Dedifferentiated amniotic fluid mesenchymal stem cell (primary cell): ENCODE measurements around the gene GLCCI1.

ENCODE experiments used
- DNase-seq: peaks from one replicate; pipeline ENCODE4 v3.0.0-alpha.2; 2016; ENCODE audit errors: extremely low spot score

Gene GLCCI1

DNA sequence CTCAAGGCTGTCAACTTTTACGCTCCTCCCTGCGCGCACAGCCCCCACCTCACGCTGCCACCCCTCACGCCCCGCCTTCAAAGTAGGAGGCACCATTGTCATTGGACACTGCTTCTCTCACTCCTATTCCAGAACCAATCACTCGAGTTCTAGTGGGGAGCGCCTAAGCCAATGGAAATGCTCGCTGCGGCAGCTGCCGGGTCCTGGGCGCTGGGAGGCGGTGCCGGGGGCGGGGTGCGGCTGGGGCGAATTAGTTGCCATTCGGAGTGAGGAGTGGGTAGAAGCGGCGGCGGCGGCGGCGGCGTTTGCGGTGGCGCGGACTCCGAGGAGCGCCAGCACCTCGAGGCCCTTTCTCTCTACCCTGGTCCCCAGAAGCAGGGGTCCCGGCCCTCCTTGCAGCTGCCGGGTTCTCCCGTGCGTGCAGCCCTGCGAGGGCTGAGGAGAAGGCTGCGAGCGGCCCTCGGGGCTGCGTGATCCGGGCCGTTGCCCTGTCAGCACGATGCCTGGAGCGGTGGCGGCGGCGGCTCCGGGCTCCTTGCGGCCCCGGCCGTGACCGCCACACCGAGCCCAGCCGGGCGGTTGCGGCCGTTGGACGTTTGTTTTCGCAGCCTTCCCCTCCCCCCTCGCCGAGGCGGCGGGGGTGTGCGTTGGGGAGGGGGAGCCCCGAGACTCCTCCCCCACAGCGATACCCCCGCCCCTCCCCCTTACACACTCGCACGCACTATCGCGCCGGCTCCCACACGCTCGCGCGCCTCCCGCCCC is at the start of gene GLCCI1:
Gene GLCCI1, plus strand, starts transcription at position 253 of the 762 bp plus-strand sequence. CDS start 555 bp downstream, outside the sequence.
- peak; percentile 98 for DNase-seq

DNA sequence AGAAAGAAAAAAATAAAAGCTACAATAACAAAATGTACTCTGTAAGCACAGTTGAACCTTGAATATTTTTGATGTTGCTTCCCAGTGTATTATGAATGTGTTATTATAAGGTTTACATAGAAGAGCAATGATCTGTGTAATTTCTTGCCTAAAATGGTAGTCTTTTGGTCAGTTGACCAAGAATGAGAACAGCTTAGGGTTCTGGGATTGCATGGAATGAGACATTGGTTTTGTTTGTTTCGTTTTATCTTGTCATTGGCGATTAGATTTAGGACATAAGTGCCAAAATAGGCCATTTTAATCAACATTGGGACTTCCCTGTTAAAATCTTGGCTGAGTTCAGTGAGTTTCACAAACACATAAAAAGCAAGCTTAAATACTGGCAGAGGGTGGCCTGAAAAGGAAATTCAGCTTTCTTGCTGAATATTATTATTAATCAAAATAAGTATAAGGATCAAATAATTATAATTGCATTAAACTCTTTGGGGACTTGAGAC is 49.1 kb upstream of the GLCCI1 start:
- no peak for DNase-seq

DNA sequence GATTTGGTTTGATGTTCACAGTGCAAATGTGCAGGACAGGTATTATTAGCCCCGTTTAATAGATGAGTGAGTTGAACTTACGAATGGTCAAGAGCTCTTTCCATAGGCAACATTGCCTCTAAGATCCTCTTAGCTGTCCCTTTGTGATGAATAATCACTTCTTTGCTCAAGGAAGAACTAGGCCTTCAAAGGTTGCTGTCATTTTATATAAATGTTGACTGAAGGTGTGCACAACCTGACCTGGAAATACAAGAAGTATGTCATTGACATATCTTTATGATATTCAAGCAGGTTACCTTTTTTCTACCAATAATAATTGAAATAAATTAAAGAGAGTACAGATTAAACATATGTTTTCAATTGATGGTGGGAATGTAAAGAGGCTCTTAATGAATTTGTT is 48.5 kb upstream of the GLCCI1 start:
- no peak for DNase-seq

DNA sequence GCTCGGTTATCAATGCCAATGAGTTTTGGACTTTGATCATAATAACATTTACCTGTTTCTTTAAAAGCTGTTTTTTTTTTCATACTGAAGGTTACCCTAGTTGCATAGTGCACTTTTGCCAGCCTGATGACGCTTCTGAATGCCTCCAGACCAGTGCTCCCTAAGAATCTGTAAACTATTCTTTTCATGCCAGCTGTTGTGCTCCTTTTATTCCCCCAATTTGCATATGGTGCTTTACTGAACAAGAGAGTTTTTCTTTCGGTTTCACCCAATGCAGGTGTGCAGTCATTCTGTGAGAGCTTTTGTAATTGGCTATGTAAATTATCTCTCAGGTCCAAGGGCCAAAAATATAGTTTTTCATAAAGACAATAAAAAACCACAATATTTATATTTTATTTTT is 48.1 kb upstream of the GLCCI1 start:
- DNase-seq, result no peak

DNA sequence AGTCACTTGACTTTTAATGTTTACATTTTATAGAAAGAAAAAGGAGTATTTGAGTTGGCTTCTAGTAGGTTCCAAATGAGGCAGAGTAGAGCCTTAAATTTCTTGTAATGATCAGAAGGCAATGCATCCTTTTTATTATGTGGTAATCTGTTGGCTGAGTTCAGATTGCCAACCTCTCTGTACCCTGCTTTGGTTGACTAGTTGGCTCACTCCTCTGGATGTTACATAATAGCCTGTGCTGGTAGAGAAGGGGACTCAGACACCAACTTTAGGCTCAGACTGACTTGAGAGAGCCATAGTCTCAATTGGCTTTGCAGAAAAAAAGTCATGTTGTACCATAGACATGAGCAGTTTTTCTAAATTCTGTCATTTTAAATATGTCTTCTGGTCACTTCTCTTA is 46.8 kb upstream of the GLCCI1 start:
- DNase-seq, result no peak

DNA sequence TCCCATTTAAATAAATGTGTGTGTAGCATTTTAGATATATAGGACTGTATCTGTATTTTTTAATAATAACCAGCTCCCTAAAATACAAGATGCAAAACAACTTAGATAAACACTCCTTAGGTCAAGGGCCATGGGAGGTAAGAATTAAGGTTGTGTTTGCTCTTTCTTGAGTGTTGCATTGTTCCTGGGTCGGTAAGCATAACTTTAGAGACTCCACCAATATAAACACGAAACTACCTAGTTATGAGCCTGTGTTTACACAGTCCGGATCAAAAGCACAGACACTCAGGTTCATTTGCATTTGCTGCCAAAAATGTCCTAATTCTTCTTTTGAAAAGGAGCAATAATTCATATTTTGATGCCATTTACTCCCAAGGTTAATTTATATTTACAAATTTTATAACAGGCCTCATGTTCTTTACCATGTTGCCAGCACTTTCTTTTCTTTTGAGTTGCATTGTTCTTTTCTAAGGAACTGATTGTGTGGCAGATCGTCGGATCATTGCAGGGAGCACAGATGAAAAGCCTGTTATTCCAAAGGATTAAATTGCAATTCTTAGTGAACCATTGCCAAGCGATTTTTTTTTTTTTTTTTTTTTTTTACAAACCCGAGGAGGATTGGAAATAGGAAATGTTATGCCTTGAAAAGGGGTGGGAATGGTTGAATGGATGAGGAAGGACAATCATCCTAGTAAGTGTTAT is 45.8 kb upstream of the GLCCI1 start:
- no peak for DNase-seq

DNA sequence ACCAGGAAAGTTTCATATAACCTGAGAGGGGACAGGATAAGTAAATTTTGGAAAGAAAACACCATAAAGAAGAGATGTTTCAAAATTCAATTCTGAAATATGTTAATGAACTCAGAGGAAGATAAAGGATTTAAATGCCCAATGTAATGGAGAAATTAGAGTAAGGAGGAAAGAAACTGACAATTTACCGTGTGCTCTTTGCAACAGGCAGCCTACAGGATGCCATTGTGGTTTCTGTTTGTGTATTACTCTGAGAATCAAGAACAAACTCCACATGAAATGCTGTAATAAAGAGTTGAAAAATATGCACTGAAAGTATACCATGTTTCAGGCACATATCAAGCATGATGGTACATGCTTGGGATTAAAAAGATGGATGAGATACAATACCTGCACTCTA is 44.8 kb upstream of the GLCCI1 start:
- no peak for DNase-seq

DNA sequence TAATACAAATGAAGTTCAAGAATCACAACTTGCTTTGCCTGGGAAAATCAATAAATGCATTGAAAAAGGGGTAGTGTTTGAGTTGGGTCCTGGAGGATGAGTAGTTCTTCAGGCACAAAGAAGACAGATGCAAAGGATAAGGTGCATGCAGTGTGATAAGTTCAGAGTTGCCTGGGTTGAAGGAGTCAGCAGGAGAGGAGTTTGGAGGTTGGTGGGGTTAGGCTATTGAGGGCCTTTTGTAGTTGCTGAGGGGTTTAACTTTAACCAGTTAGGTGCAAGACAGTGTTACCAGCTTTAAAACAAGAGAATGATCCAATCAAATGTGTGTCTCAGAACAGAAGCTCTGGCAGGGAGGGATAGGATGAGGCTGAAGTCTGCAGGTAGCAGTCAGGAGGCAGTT is 44.3 kb upstream of the GLCCI1 start:
- no peak for DNase-seq

DNA sequence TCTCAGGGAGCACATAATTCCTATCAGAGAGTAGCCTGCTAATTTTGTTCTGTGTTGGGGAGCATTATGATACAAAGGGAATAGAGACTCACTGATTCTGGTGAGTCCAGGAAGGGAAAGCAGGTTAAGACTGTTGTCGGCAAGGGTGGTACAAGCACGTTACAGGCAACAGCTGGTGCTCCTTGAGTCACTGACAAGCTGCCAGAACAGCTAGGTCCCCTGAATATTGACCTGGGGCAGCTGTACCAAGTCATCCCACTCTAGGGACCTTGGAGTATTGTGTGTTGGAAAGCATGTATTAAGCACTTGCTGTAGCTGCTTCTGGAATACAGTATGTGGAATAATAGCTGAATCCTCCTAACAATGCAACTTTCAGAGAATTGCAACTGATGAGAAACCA is 37.0 kb upstream of the GLCCI1 start:
- DNase-seq, result no peak

DNA sequence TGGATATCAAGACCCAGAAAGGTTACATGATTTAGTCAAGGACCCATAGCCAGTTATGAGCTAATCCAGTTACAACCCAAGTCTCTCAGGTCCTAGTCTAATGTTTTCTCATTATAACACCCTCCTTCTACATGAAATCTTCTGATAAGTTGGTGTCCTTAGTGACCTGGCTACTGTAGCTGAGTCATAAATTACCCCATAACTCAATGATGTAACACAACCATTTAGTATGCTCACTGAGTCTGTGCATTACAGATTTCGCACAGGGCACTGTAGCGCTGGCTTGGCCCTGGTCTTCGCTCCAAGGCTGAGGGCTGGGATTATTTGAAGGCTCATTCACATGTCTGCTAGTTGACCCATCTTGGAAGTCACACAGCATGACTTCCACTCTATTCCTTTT is 36.0 kb upstream of the GLCCI1 start:
- DNase-seq, result no peak

DNA sequence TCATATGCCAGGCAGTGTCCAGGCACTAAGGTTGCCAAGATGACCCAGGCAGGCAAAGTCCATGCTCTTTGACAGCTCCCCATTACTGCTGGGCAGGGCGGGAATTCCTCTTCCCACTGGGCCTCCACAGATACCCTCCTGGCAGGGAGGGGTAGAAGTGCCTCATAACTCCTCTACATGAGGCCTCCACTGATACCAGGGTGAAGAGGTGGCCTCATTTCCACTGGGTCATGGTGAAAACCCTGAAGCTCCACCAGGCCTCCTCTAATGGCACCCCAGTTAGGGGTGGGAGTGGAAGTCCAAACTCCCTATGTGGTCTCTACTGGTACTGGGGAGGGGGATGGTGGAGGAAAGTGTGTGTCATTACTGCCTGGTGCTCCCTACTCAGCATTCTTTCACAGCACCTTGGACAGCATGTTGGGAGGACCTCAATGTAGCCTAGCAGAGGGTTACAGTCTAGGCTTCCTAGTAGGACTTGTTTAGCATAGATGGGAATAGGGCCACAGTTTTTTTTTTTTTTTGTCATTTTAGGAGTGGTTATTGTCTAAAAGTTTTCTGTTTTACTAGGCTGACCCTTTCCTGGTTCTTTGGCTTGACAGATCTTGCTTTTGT is 34.6 kb upstream of the GLCCI1 start:
- DNase-seq, result no peak

DNA sequence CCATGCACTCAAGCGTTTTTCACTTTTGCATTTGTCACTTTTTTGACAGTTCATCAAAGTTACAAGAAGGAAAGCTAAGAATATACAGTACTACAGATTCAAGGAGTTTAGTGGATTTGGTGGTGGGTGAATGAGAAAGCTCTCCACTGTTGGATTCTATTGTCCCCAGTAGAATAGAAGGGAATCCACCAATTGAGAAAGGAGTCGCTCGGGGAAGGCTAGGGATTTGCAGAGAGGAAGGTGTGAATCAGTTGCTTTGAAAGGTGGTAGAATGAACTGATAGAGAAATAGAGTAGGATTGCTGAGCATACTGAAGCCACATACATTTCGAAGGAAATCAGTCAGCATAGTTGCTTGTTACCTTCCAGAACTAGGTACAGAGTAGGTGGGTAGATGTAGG is 33.7 kb upstream of the GLCCI1 start:
- DNase-seq, result no peak

DNA sequence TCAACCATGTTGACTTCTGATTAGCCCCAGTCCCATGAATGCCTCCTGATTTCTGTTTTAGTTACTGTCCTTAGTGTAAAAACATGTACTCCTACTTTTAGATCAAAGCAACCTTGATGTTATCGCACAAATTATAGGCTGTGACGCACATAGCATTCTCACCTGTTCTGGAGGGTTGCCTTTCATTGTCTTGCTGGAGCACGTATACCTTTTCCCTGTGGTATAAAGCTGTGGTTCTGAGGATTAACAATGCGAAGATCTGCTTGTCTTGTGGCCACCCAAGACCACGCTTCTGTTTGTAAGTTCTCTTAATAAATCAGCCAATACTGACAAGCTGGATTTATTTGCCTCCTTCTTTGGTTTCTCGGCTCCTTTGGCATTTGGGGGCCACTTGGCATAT is 30.1 kb upstream of the GLCCI1 start:
- no peak for DNase-seq

DNA sequence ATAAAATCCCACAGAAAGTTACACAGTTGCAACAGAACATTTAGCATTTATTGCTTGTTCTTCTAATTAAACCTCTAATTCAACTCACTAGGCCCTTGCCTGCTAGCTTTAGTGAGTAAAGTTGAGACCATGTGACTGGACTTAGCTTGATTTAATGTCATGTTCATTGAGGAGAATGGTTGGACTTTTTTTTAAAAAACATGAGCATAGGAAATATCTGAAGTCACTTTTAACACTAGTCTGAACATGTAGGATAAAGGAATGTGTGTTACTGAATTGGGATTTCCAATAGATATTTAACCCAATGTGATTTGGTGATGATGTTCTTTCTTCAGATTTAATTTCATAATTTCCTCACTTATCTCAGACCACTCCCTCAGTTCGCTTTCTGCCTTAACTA is 24.6 kb upstream of the GLCCI1 start:
- no peak for DNase-seq

DNA sequence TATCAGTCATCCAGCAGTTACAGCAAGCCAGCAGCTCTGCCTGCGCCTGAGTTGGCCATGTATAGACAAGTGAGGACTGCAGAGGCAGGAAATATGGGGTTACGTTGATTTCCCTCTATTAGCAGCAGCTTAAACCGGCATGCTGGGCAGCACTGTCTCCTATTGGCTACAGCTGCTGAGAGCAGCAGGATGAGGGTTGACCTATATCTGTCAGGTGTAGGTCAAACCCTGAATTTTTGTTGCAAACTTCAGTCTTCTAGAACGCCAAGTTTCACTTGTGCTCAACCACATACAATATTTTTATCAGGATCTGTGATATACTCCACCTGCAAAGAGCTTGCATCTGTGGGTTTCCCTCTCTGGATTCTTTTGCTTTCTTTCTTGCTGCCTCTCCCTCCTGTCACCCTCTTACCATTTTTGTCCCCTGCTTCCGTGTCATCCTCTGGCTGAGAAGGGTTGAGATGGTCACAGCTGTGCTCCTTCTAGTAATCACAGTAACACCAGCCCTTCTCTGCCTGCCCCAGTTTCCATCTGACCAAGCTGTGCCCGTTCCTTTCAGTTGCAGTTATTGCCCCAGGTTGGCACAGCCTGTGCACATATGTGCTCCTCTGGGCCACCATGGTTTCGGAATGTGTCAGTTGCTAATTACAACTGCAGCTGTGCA is 23.8 kb upstream of the GLCCI1 start:
- no peak for DNase-seq

DNA sequence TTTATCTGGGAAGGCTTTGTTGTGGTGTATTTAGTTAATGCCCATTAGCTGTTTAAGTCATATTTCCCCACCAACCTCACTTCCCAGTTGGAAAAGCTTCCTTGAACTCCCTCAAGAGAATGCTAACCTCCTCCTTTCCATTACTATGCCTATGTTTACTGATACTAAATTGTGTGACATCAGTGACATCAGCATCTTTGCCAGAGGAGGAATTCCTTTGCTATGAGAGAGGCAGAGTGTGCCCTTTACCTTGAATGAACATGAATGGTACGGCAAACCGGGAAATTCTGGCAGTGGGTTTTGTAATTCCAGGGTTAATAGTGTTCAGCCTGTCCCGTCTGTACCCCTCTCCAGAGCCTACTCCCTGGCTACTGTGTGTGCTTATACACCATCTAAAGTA is 22.1 kb upstream of the GLCCI1 start:
- DNase-seq, result no peak

DNA sequence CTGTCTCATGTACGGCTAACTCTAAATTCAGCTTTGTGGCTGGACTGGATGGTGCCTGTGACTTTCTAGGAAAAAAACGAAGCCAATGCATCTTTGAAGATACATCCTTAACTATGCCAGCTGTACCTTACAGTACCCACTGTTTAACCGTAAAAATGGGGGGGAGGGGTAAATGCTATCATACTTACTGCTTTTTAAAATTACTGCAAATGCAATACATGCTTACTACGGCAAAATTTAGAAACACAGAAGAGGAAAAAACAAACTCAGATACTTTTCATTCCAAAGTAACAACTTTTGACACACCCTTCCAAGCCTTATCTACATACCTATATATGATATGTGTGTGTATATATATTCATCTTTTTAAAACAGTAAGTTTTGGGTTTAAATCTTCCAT is 20.4 kb upstream of the GLCCI1 start:
- DNase-seq, result no peak

DNA sequence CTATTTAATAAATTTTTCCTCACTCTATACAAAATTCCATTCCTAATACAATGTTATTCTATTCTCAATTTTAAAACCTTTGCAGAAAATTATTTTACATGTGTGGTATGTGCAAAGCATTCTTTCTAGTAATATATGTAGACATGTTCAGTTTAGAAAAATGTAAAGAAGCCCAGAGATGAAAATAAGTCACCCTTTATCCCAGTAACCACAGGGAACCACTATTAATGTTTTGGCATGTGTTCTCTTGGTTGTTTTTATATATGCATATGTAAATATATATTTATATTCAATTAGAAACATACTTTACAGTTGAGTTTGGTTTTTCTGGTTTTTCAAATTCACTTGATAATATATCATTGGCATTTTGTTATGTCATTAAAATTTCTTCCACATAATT is 14.8 kb upstream of the GLCCI1 start:
- DNase-seq, result no peak

DNA sequence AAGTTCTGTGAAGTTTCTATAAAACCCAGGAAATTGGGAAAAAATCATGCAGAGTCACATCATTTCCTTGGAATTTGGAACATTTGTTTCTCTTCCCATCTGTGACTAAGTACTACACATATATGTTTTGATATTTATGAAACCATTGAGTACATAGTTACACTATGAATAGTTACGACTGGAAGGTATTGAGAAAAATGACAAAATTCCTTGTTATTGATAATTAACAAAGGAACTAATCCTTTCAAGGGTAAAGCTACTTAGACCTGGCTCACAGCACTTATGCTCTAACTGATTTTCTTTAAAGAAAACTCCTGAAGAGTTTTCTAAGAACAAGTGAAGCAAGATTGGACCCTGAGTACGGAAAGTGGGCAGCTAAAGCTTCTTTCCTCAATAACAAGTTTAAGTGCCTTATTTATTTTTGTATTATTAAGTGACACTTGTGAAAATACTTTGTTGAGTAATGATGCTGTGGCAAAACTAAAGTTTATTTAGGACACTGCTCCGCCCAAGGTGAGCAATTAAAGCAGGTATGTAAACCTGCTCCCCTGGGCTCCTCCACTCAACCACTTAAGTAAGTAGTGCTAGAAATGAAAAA is 12.0 kb upstream of the GLCCI1 start:
- DNase-seq, result peak; percentile 65

DNA sequence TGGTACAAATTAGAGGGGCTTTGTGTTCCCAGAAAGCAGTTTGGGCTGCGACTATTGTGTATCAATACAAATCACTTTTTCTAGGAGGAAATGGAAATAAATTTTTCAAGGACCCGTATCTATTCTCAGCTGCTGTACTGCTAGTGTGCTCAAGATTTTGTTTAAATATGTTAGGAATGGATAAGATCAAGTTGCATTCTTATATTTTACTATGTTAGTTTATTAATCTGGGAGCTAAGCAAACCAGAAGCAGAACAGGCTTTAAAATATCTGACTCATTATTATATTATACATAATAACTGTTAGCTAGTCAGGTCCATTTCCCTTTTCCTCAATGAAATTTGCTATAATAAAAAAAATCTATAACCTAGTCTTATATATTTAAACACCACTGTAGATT is 11.1 kb upstream of the GLCCI1 start:
- DNase-seq, result no peak

DNA sequence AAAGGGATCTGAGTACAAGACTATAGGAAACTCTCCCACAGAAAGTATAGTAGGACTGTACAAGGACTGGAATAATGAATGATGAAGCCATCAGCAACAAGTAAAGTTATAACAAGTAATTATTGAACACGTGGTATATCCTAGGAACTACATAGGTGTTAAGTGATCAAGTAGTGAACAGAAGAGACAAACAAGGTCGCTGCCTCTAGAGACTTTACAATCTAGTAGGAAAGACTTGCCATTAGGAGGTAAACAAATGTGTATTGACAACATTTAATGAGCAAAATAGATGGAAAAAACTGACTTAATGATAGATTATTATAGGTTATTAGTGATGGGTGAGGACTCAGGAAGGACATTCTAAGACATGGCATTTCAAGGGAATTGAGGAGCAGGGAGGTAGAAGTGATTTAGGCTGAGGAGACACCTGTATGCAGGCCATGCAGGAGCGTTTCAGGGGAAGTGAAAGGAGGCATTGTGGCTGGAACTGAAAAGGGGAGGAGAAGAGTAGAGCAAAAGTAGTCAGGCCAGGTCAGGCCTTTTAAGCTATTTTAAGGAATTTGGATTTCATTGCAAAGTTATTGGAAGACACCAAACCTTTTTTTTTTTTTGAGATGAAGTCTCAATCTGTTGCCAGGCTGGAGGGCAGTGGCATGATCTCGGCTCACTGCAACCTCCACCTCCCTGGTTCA is 8.5 kb upstream of the GLCCI1 start:
- no peak for DNase-seq
